PC-9 (cell line): ENCODE results near the gene PIKFYVE. TPM values are rescaled to one million over a fixed set of nuclear protein-coding genes. Genes with fewer than 3 reads are reported as not detected.

Experiments
- BruUV-seq: library from RNA; stranded (reverse); fragments of 400-500 nt; replicated peaks from 2 replicates; lab custom pipeline; 2021; lab: Mats Ljungman, UMichigan
- CTCF ChIA-PET: fragments of 300-600 bp; sonication (Branson Sonifier 250); formaldehyde crosslinking; loops from one replicate; lab custom pipeline; 2022; ENCODE audit warnings: antibody characterized with exemption; lab: Charles Lee
- POLR2A ChIA-PET: fragments of 300-600 bp; sonication (Branson Sonifier 250); formaldehyde crosslinking; loops from one replicate; lab custom pipeline; 2022; ENCODE audit warnings: antibody characterized with exemption; ENCODE audit not compliant: unreplicated experiment; lab: Charles Lee
- DNase-seq, 2 experiments: peaks; one replicate each; pipeline versions ENCODE4 v3.0.0 to v3.0.0-alpha.2; 2015 to 2022; ENCODE audit warnings: mixed read lengths in 1 of 2
- H2AFZ ChIP-seq: fragments of 200-600 bp; sonication (generic); 2 replicates; pipeline ENCODE4 v1.8.1; 2017; ENCODE audit warnings: antibody characterized with exemption
- H3F3A ChIP-seq: fragments of 200-600 bp; sonication (generic); 2 replicates; pipeline ENCODE4 v1.8.1; 2017; ENCODE audit warnings: antibody characterized with exemption, mild to moderate bottlenecking, low read depth; ENCODE audit not compliant: insufficient read depth
- H3K27ac ChIP-seq: fragments of 200-600 bp; sonication (generic); 2 replicates; pipeline ENCODE4 v1.6.1; 2016; ENCODE audit warnings: mixed run types
- H3K27me3 ChIP-seq: fragments of 200-600 bp; sonication (generic); 2 replicates; pipeline ENCODE4 v1.6.1; 2016; ENCODE audit warnings: low read depth, mixed run types; ENCODE audit not compliant: insufficient read depth
- H3K36me3 ChIP-seq: fragments of 200-600 bp; sonication (generic); 2 replicates; pipeline ENCODE4 v1.6.1; 2016; ENCODE audit warnings: low read depth, mixed run types
- H3K4me1 ChIP-seq: fragments of 200-600 bp; sonication (generic); replicated peaks from 2 replicates; pipeline ENCODE4 v1.6.1; 2016; ENCODE audit warnings: mixed run types; ENCODE audit not compliant: insufficient read depth
- H3K4me2 ChIP-seq: fragments of 200-600 bp; sonication (generic); 2 replicates; pipeline ENCODE4 v1.6.1; 2017; ENCODE audit warnings: mixed run types
- H3K4me3 ChIP-seq: fragments of 200-600 bp; sonication (generic); 2 replicates; pipeline ENCODE4 v1.6.1; 2016; ENCODE audit warnings: mixed run types
- H3K79me2 ChIP-seq: fragments of 200-600 bp; sonication (generic); 2 replicates; pipeline ENCODE4 v1.6.1; 2017; ENCODE audit warnings: low read depth, mixed run types
- H3K9me2 ChIP-seq: fragments of 200-600 bp; sonication (generic); 2 replicates; pipeline ENCODE4 v1.8.1; 2017; ENCODE audit warnings: mild to moderate bottlenecking; ENCODE audit not compliant: insufficient read depth
- H3K9me3 ChIP-seq: fragments of 200-600 bp; sonication (generic); 2 replicates; pipeline ENCODE4 v1.8.1; 2016; ENCODE audit warnings: low read depth; ENCODE audit not compliant: insufficient read depth
- H4K20me1 ChIP-seq: fragments of 200-600 bp; sonication (generic); 2 replicates; pipeline ENCODE4 v1.8.1; 2017; ENCODE audit not compliant: insufficient read depth
- EZH2 ChIP-seq: fragments of 200-600 bp; sonication (generic); IDR thresholded peaks from 2 replicates; pipeline ENCODE4 v1.8.0; 2017; ENCODE audit warnings: antibody characterized with exemption, low read depth
- intact Hi-C: fragments of 100-400 bp; cut with micrococcal nuclease; formaldehyde crosslinking; loops from one replicate; pipeline ENCODE4 v1.10.0; 2022; ENCODE audit not compliant: unreplicated experiment
- total RNA-seq: library from RNA; stranded (reverse); gene quantifications from 2 replicates; pipeline ENCODE4 v1.2.3, GENCODE V29; 2021
- TF ChIP-seq, protein P1 (sequence below): fragments of 200-600 bp; sonication (generic); conservative IDR thresholded peaks from 2 replicates; pipeline ENCODE4 v1.6.1; 2017; ENCODE audit warnings: mixed run types, antibody characterized with exemption, mild to moderate bottlenecking, moderate library complexity

PIKFYVE gene
- total RNA-seq, 1 experiment from 2014 or later = 14.6 TPM

DNA sequence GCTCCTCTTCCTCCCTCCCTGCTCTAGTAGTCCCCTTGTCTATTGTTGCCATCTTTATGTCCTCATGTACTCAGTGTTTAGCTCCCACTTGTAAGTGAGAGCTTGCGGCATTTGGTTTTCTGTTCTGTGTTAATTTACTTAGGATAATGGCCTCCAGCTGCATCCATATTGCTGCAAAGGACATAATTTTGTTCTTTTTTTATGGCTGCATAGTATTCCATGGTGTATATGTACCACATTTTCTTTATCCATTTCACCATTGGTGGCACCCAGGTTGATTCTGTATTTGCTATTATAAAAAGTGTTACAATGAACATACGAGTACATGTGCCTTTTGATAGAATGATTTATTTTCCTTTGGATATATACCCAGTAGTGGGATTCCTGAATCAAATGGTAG is 12.5 kb downstream of the PIKFYVE start:
- Histone ChIP-seq H4K20me1 (no peaks in the 10 kb centered on the region), H3K4me1 (no peaks in the 10 kb centered on the region), H3K27me3 (no peaks in the 10 kb centered on the region), H3K9me2 (no peaks in the 10 kb centered on the region), H2AFZ (no peak overlapping the region), H3F3A (no peaks in the 10 kb centered on the region), H3K27ac (no peak overlapping the region), H3K79me2 (no peaks in the 10 kb centered on the region), H3K4me2 (no peak overlapping the region), H3K36me3 (no peaks in the 10 kb centered on the region), H3K9me3 (no peaks in the 10 kb centered on the region), H3K4me3 (no peak overlapping the region)
- intact Hi-C loops = no loop called here
- no peak for DNase-seq
- ChIA-PET CTCF (no interaction called here), POLR2A (no interaction called here)
- no TSS peak for BruUV-seq
- TF ChIP-seq, protein P1, sequence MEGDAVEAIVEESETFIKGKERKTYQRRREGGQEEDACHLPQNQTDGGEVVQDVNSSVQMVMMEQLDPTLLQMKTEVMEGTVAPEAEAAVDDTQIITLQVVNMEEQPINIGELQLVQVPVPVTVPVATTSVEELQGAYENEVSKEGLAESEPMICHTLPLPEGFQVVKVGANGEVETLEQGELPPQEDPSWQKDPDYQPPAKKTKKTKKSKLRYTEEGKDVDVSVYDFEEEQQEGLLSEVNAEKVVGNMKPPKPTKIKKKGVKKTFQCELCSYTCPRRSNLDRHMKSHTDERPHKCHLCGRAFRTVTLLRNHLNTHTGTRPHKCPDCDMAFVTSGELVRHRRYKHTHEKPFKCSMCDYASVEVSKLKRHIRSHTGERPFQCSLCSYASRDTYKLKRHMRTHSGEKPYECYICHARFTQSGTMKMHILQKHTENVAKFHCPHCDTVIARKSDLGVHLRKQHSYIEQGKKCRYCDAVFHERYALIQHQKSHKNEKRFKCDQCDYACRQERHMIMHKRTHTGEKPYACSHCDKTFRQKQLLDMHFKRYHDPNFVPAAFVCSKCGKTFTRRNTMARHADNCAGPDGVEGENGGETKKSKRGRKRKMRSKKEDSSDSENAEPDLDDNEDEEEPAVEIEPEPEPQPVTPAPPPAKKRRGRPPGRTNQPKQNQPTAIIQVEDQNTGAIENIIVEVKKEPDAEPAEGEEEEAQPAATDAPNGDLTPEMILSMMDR = no peak
- no peak for TF ChIP-seq EZH2

DNA sequence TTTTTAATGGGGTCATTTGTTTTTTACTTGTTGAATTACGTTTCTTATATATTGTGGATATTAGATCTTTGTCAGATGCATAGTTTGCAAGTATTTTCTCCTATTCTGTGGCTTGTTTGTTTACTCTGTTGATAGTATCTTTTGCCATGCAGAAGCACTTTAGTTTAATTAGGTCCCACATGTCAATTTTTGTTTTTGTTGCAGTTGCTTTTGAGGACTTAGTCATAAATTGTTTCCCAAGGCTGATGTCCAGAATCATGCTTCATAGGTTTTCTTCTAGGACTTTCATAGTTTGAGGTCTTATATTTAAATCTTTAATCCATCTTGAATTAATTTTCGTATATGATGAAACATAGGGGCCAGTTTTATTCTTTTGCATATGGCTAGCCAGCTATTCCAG is 13.2 kb downstream of the PIKFYVE start:
- H3K4me2 ChIP-seq = no peak overlapping the region
- ChIA-PET POLR2A (no interaction called here), CTCF (no interaction called here)
- no peaks in the 10 kb centered on the region for H3K9me3 ChIP-seq
- H3K4me1 ChIP-seq = no peaks in the 10 kb centered on the region
- intact Hi-C loops = no loop called here
- H3K4me3 ChIP-seq = no peak overlapping the region
- no TSS peak for BruUV-seq
- H3F3A ChIP-seq = no peaks in the 10 kb centered on the region
- H4K20me1 ChIP-seq = no peaks in the 10 kb centered on the region
- H3K36me3 ChIP-seq = no peaks in the 10 kb centered on the region
- no peak for TF ChIP-seq EZH2
- TF ChIP-seq, protein P1 = no peak
- DNase-seq = no peak
- no peaks in the 10 kb centered on the region for H3K9me2 ChIP-seq
- H3K27me3 ChIP-seq = no peaks in the 10 kb centered on the region
- H3K79me2 ChIP-seq = no peaks in the 10 kb centered on the region
- H2AFZ ChIP-seq = no peak overlapping the region
- H3K27ac ChIP-seq = no peak overlapping the region

DNA sequence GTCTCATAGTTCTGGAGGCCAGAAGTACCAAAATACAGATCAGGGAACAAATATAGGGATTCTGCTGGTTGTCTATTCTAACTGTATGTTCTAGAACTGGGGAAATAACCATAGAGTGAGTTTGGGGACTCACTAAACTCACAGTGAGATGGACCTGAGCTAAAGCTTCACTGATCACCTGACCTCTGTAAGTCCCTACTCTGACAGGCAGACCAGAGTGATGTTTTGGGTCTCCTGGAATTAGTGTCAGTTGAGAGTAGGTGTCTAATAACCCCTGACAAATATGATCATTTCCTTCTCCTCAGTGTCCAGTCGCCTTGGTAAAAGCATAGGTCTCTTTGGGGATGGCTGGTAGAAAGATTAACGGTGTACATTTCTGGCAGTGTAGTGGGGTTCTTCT is 14.2 kb downstream of the PIKFYVE start:
- H3K4me3 ChIP-seq = no peak overlapping the region
- no peaks in the 10 kb centered on the region for H3K79me2 ChIP-seq
- DNase-seq = no peak
- no peak overlapping the region for H3K27ac ChIP-seq
- H2AFZ ChIP-seq = no peak overlapping the region
- intact Hi-C loops = no loop called here
- no peaks in the 10 kb centered on the region for H3K9me3 ChIP-seq
- H3K27me3 ChIP-seq = no peaks in the 10 kb centered on the region
- H3K4me1 ChIP-seq = no peaks in the 10 kb centered on the region
- no peak for TF ChIP-seq EZH2
- TF ChIP-seq, protein P1 = no peak
- H3K4me2 ChIP-seq = no peak overlapping the region
- H3K36me3 ChIP-seq = no peaks in the 10 kb centered on the region
- H3F3A ChIP-seq = no peaks in the 10 kb centered on the region
- ChIA-PET CTCF (no interaction called here), POLR2A (no interaction called here)
- BruUV-seq = no TSS peak
- H3K9me2 ChIP-seq = no peaks in the 10 kb centered on the region
- H4K20me1 ChIP-seq = no peaks in the 10 kb centered on the region
